Loucy (cell line): Measurements from ENCODE around the gene GALNT9.

Experiments used
- EZH2phosphoT487 ChIP-seq: fragments of 200-600 bp; IDR thresholded peaks from 2 replicates; pipeline ENCODE4 v1.6.1; 2018; ENCODE audit warnings: antibody characterized with exemption, mild to moderate bottlenecking, moderate library complexity, borderline replicate concordance
- TF ChIP-seq, protein P1 (sequence below): fragments of 200-600 bp; sonication (generic); conservative IDR thresholded peaks from 2 replicates; pipeline ENCODE4 v1.5.1; 2014; ENCODE audit warnings: mild to moderate bottlenecking, antibody characterized with exemption, low read length

DNA sequence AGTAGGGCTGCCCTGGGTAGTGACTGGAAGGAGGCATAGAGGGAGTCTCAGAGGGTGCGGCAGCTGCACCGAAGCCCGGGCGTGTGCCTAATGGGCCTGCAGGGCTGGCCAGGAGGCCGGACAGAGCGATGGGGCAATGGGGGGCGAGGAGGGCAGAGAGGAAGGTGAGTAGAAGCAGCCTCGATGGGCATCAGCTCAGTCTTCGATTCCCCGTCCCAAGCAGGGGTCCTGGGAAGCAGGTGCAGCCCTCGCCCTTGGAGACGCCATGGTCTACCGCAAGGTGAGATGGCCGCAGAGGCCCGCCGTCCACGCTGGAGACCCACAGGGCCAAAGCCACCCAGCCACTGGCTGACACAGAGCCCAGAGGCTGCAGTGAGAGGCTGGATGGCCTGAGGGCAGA is 70.8 kb downstream of the GALNT9 start:
- TF ChIP-seq, protein P1, sequence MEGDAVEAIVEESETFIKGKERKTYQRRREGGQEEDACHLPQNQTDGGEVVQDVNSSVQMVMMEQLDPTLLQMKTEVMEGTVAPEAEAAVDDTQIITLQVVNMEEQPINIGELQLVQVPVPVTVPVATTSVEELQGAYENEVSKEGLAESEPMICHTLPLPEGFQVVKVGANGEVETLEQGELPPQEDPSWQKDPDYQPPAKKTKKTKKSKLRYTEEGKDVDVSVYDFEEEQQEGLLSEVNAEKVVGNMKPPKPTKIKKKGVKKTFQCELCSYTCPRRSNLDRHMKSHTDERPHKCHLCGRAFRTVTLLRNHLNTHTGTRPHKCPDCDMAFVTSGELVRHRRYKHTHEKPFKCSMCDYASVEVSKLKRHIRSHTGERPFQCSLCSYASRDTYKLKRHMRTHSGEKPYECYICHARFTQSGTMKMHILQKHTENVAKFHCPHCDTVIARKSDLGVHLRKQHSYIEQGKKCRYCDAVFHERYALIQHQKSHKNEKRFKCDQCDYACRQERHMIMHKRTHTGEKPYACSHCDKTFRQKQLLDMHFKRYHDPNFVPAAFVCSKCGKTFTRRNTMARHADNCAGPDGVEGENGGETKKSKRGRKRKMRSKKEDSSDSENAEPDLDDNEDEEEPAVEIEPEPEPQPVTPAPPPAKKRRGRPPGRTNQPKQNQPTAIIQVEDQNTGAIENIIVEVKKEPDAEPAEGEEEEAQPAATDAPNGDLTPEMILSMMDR = no peak
- no peak for TF ChIP-seq EZH2phosphoT487
